Activated CD4-positive, alpha-beta T cell treated with anti-CD3 and anti-CD28 coated beads, Interleukin-2, amount 10 ng/mL, durations not matched to agents 7 days and 5 days (primary cell): ENCODE results near the gene RABAC1. TPM values are rescaled to one million over a fixed set of nuclear protein-coding genes. Genes with fewer than 3 reads are reported as not detected.
A peak's percentile ranks its signal among the peaks of the same experiment; 100 is the strongest.
"Not testable (repeated sequence)": the region's sequence is repeated elsewhere in the genome, so short reads cannot be mapped to it uniquely, and the experiment has no call there.

Experiments used
- CTCF ChIA-PET: fragments of 350-600 bp; sonication (Branson Sonifier 250); formaldehyde crosslinking; loops from one replicate; lab custom pipeline; 2021; ENCODE audit warnings: antibody characterized with exemption; lab: Charles Lee
- POLR2A ChIA-PET: fragments of 350-600 bp; sonication (Branson Sonifier 250); formaldehyde crosslinking; loops from one replicate; lab custom pipeline; 2021; ENCODE audit warnings: antibody characterized with exemption; lab: Charles Lee
- DNase-seq: peaks from one replicate; pipeline ENCODE4 v3.0.0-alpha.2; 2020
- H3K27ac Mint-ChIP-seq: one replicate; pipeline ENCODE4 v1.8.0; 2021; ENCODE audit warnings: mild to moderate bottlenecking, moderate library complexity, mixed read lengths
- H3K27me3 Mint-ChIP-seq: one replicate; pipeline ENCODE4 v1.8.0; 2021; ENCODE audit warnings: mixed read lengths
- H3K36me3 Mint-ChIP-seq: one replicate; pipeline ENCODE4 v1.8.0; 2021; ENCODE audit warnings: low read depth, mixed read lengths
- H3K4me1 Mint-ChIP-seq: one replicate; pipeline ENCODE4 v1.8.0; 2021; ENCODE audit warnings: mixed read lengths
- H3K4me3 Mint-ChIP-seq: one replicate; pipeline ENCODE4 v1.8.0; 2021; ENCODE audit warnings: mild to moderate bottlenecking, moderate library complexity, mixed read lengths
- H3K9me3 Mint-ChIP-seq: one replicate; pipeline ENCODE4 v1.8.0; 2021; ENCODE audit warnings: mixed read lengths
- total RNA-seq, 2 experiments: library from RNA; stranded (reverse); gene quantifications; one replicate each; pipeline ENCODE4 v1.2.3, GENCODE V29; 2021

RABAC1 gene
- total RNA-seq, 2 experiments from 2014 or later, result 67.4 to 74.0 TPM

- H3K9me3 Mint-ChIP-seq, result no peaks in the 10 kb centered on the region
Observed at GRCh38 chr19:41956621-41957020, 2.5 kb downstream of the RABAC1 start.

GRCh38 chr19:41955521-41955920 is 3.6 kb downstream of the RABAC1 start:
- Mint-ChIP-seq H3K27ac (no peak overlapping the region), H3K4me3 (no peak overlapping the region), H3K36me3 (peaks cover 5% of the 10 kb centered on the region), H3K27me3 (no peaks in the 10 kb centered on the region), H3K4me1 (peaks cover 26% of the 10 kb centered on the region), H3K9me3 (no peaks in the 10 kb centered on the region)
- CTCF ChIA-PET, result no interaction called here
- POLR2A ChIA-PET, result no interaction called here
- no peak for DNase-seq

More at GRCh38 chr19:41956621-41957020, 2.5 kb downstream of the RABAC1 start:
- Mint-ChIP-seq H3K4me3 (no peak overlapping the region), H3K27me3 (no peaks in the 10 kb centered on the region), H3K27ac (no peak overlapping the region), H3K36me3 (peaks cover 5% of the 10 kb centered on the region), H3K4me1 (peaks cover 22% of the 10 kb centered on the region)
- CTCF ChIA-PET, result interaction anchor here (0.9 to 4.2 kb wide), 4 partner anchors 12 to 93 kb away, joined by 3 to 38 read pairs (median 12); partner anchors contain the start of gene ERFL
- POLR2A ChIA-PET, result no interaction called here
- DNase-seq, result no peak

- peak overlapping the region; percentile 57 for H3K27ac Mint-ChIP-seq
- POLR2A ChIA-PET, result interaction anchor here (0.6 kb wide), 1 partner anchor 86 kb away, joined by 3 read pairs; no protein-coding TSS in a partner anchor
- no peak overlapping the region for H3K4me3 Mint-ChIP-seq
Observed at GRCh38 chr19:41951686-41952172, 7.4 kb downstream of the RABAC1 start.

GRCh38 chr19:41947091-41947490 is 12.0 kb downstream of the RABAC1 start:
- Mint-ChIP-seq H3K36me3 (peaks cover 3% of the 10 kb centered on the region), H3K27ac (no peak overlapping the region), H3K27me3 (no peaks in the 10 kb centered on the region), H3K4me3 (no peak overlapping the region), H3K4me1 (peaks cover 40% of the 10 kb centered on the region), H3K9me3 (no peaks in the 10 kb centered on the region)
- POLR2A ChIA-PET, result no interaction called here
- DNase-seq, result no peak
- CTCF ChIA-PET, result interaction anchor here (0.5 to 5.1 kb wide), 3 partner anchors 11 to 75 kb away, joined by 3 to 38 read pairs (median 22); partner anchors contain the start of gene RABAC1

More at GRCh38 chr19:41951686-41952172, 7.4 kb downstream of the RABAC1 start:
- H3K27me3 Mint-ChIP-seq, result no peaks in the 10 kb centered on the region
- peak; percentile 89 for DNase-seq
- no peaks in the 10 kb centered on the region for H3K36me3 Mint-ChIP-seq
- CTCF ChIA-PET, result interaction anchor here (0.9 to 2.4 kb wide), 12 partner anchors 10 to 160 kb away, joined by 3 to 7 read pairs (median 4); partner anchors contain the start of genes CD79A and RPS19
- H3K9me3 Mint-ChIP-seq, result no peaks in the 10 kb centered on the region
- peaks cover 13% of the 10 kb centered on the region for H3K4me1 Mint-ChIP-seq

- CTCF ChIA-PET, result interaction anchor here (0.7 to 5.1 kb wide), 11 partner anchors 8 to 86 kb away, joined by 3 to 38 read pairs (median 4); partner anchors contain the start of genes RABAC1 and RPS19
- peaks cover 9% of the 10 kb centered on the region for H3K36me3 Mint-ChIP-seq
- POLR2A ChIA-PET, result no interaction called here
- no peaks in the 10 kb centered on the region for H3K9me3 Mint-ChIP-seq
- H3K27me3 Mint-ChIP-seq, result peaks cover 12% of the 10 kb centered on the region
- H3K4me1 Mint-ChIP-seq, result peaks cover 41% of the 10 kb centered on the region
- DNase-seq, result peak; percentile 79
- H3K27ac Mint-ChIP-seq, result peak overlapping the region; percentile 81
- H3K4me3 Mint-ChIP-seq, result no peak overlapping the region
Observed at GRCh38 chr19:41945135-41945766, 13.9 kb downstream of the RABAC1 start.

GRCh38 chr19:41944336-41944735 is 14.8 kb downstream of the RABAC1 start:
- ChIA-PET POLR2A (no interaction called here), CTCF (interaction anchor here (0.6 to 5.1 kb wide), 5 partner anchors 7 to 72 kb away, joined by 4 to 38 read pairs (median 9); partner anchors contain the start of gene RABAC1)
- Mint-ChIP-seq H3K36me3 (peaks cover 9% of the 10 kb centered on the region), H3K4me3 (no peak overlapping the region), H3K27me3 (peaks cover 12% of the 10 kb centered on the region), H3K27ac (no peak overlapping the region), H3K4me1 (peaks cover 39% of the 10 kb centered on the region), H3K9me3 (no peaks in the 10 kb centered on the region)
- DNase-seq, result no peak

GRCh38 chr19:41941410-41942202 is 17.5 kb downstream of the RABAC1 start:
- peaks cover 9% of the 10 kb centered on the region for H3K36me3 Mint-ChIP-seq
- peaks cover 18% of the 10 kb centered on the region for H3K27me3 Mint-ChIP-seq
- peaks cover 37% of the 10 kb centered on the region for H3K4me1 Mint-ChIP-seq
- H3K4me3 Mint-ChIP-seq, result peak overlapping the region; percentile 5
- ChIA-PET CTCF (interaction anchor here (0.8 to 1.8 kb wide), 5 partner anchors 11 to 106 kb away, joined by 3 to 4 read pairs (median 3); no protein-coding TSS in a partner anchor), POLR2A (no interaction called here)
- peak overlapping the region; percentile 68 for H3K27ac Mint-ChIP-seq
- no peak for DNase-seq
- H3K9me3 Mint-ChIP-seq, result no peaks in the 10 kb centered on the region

- Mint-ChIP-seq H3K27ac (peak overlapping the region; percentile 68), H3K4me3 (peak overlapping the region; percentile 59), H3K9me3 (no peaks in the 10 kb centered on the region), H3K27me3 (peaks cover 25% of the 10 kb centered on the region), H3K4me1 (peaks cover 34% of the 10 kb centered on the region), H3K36me3 (peaks cover 9% of the 10 kb centered on the region)
- POLR2A ChIA-PET, result no interaction called here
- no peak for DNase-seq
- CTCF ChIA-PET, result interaction anchor here (0.8 to 1.8 kb wide), 5 partner anchors 11 to 105 kb away, joined by 3 to 5 read pairs (median 3); no protein-coding TSS in a partner anchor
Observed at GRCh38 chr19:41940731-41941409, 18.3 kb downstream of the RABAC1 start.

GRCh38 chr19:41939861-41940730 is 19.0 kb downstream of the RABAC1 start:
- ChIA-PET POLR2A (no interaction called here), CTCF (interaction anchor here (1.0 to 1.4 kb wide), 2 partner anchors 10 to 67 kb away, joined by 3 to 5 read pairs; no protein-coding TSS in a partner anchor)
- Mint-ChIP-seq H3K27me3 (peaks cover 29% of the 10 kb centered on the region), H3K27ac (peak overlapping the region; percentile 71), H3K4me1 (peaks cover 31% of the 10 kb centered on the region), H3K36me3 (peaks cover 9% of the 10 kb centered on the region), H3K4me3 (peak overlapping the region; percentile 59), H3K9me3 (no peaks in the 10 kb centered on the region)
- no peak for DNase-seq

- peak overlapping the region; percentile 36 for H3K27ac Mint-ChIP-seq
- H3K4me3 Mint-ChIP-seq, POLR2A ChIA-PET, H3K9me3 Mint-ChIP-seq, H3K36me3 Mint-ChIP-seq, DNase-seq: not testable (repeated sequence)
- CTCF ChIA-PET, result interaction anchor here (1.4 kb wide), 1 partner anchor 66 kb away, joined by 5 read pairs; no protein-coding TSS in a partner anchor
- H3K27me3 Mint-ChIP-seq, result peaks cover 34% of the 10 kb centered on the region
- peaks cover 30% of the 10 kb centered on the region for H3K4me1 Mint-ChIP-seq
Observed at GRCh38 chr19:41939209-41939608, 19.9 kb downstream of the RABAC1 start.
